Transverse colon (tissue), 4 donors: ENCODE results near the gene MORC3.

Source experiments
- EP300 ChIP-seq: sonication (generic); formaldehyde crosslinking; IDR thresholded peaks from one replicate; pipeline ENCODE4 v1.6.1; 2017; ENCODE audit warnings: antibody characterized with exemption, low read depth
- POLR2A ChIP-seq: fragments of 450-650 bp; IDR thresholded peaks from one replicate; pipeline ENCODE4 v1.6.1; 2016; ENCODE audit warnings: antibody characterized with exemption, mild to moderate bottlenecking, moderate library complexity
- POLR2AphosphoS5 ChIP-seq, 3 donors: sonication (generic); formaldehyde crosslinking; IDR thresholded peaks; one replicate each; pipeline ENCODE4 v1.6.1; 2016; ENCODE audit warnings: antibody characterized with exemption in 3 of 3
- TF ChIP-seq, protein P1 (sequence below), 5 experiments: fragments of 200-600 bp in 3 of 5; fragments of 450-650 bp in 2 of 5; sonication (generic) in 3 of 5; IDR thresholded peaks; 1 replicate in 2 of 5; 2 replicates in 3 of 5; pipeline ENCODE4 v1.5.1; 2016 to 2017; ENCODE audit warnings: antibody characterized with exemption in 5 of 5, inconsistent platforms in 3 of 5, mild to moderate bottlenecking in 2 of 5, moderate library complexity in 1 of 5

DNA sequence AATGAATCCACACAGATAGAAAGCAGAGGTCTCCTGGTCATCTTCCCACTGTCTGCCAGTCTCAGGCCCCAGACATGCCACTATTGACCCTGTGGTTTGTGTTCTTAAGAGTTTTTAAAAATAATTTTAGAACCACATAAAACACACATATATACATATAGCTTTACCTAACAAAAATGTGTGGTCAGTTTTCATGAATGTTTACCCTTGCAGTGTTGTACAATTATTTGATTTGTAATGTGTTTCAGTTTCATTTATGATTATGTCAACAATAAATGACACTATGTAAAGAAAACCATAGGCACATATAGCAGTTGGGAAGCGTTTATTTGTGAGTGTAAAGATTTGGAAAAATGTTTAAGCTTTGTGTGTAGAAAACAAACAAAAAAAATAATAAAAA, 82.3 kb downstream of the MORC3 start:
- TF ChIP-seq, protein P1, sequence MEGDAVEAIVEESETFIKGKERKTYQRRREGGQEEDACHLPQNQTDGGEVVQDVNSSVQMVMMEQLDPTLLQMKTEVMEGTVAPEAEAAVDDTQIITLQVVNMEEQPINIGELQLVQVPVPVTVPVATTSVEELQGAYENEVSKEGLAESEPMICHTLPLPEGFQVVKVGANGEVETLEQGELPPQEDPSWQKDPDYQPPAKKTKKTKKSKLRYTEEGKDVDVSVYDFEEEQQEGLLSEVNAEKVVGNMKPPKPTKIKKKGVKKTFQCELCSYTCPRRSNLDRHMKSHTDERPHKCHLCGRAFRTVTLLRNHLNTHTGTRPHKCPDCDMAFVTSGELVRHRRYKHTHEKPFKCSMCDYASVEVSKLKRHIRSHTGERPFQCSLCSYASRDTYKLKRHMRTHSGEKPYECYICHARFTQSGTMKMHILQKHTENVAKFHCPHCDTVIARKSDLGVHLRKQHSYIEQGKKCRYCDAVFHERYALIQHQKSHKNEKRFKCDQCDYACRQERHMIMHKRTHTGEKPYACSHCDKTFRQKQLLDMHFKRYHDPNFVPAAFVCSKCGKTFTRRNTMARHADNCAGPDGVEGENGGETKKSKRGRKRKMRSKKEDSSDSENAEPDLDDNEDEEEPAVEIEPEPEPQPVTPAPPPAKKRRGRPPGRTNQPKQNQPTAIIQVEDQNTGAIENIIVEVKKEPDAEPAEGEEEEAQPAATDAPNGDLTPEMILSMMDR (IDR thresholded peaks at IDR 0.05) = no peak
- TF ChIP-seq POLR2A = no peak
- TF ChIP-seq POLR2AphosphoS5 (IDR thresholded peaks at IDR 0.05) = no peak
- TF ChIP-seq EP300 = no peak
